Naive B cell (primary cell): ENCODE data around the gene ANKRD10. TPM values are rescaled to one million over a fixed set of nuclear protein-coding genes. Genes with fewer than 3 reads are reported as not detected.
"Not testable (repeated sequence)": the region's sequence is repeated elsewhere in the genome, so short reads cannot be mapped to it uniquely, and the experiment has no call there.

Source experiments
- ATAC-seq, 2 donors: fragments of 150-1000 bp; cut with Tn5 transposase; 2 replicates each; pipeline ENCODE4 v1.10.0; 2021; ENCODE audit warnings: low read depth in 2 of 2, mild to moderate bottlenecking in 2 of 2, moderate library complexity in 2 of 2
- DNase-seq: peaks from one replicate; pipeline ENCODE4 v3.0.0; 2022
- H3K27ac Mint-ChIP-seq, 6 donors: one replicate each; pipeline ENCODE4 v1.8.0; 2020 to 2022; ENCODE audit warnings: mild to moderate bottlenecking in 6 of 6, mixed read lengths in 6 of 6, moderate library complexity in 5 of 6, inconsistent platforms in 2 of 6
- H3K27me3 Mint-ChIP-seq, 3 donors: one replicate each; pipeline ENCODE4 v1.8.0; 2021 to 2022; ENCODE audit warnings: mixed read lengths in 3 of 3, mild to moderate bottlenecking in 1 of 3
- H3K36me3 Mint-ChIP-seq, 2 donors: one replicate each; pipeline ENCODE4 v1.8.0; 2020 to 2022; ENCODE audit warnings: mixed read lengths in 2 of 2, inconsistent platforms in 1 of 2, mild to moderate bottlenecking in 1 of 2
- H3K4me1 Mint-ChIP-seq, 3 donors: one replicate each; pipeline ENCODE4 v1.8.0; 2020 to 2022; ENCODE audit warnings: mixed read lengths in 3 of 3, inconsistent platforms in 1 of 3, mild to moderate bottlenecking in 1 of 3, moderate library complexity in 1 of 3
- H3K4me3 Mint-ChIP-seq, 8 donors: one replicate each; pipeline ENCODE4 v1.8.0; 2020 to 2022; ENCODE audit warnings: mild to moderate bottlenecking in 8 of 8, mixed read lengths in 8 of 8, moderate library complexity in 8 of 8, inconsistent platforms in 2 of 8
- H3K9me3 Mint-ChIP-seq, 7 donors: one replicate each; pipeline ENCODE4 v1.8.0; 2020 to 2022; ENCODE audit warnings: mixed read lengths in 7 of 7, mild to moderate bottlenecking in 5 of 7, inconsistent platforms in 2 of 7, moderate library complexity in 1 of 7
- polyA plus RNA-seq, 6 donors: library from polyadenylated mRNA; unstranded; fragments of 300-500 nt; fragmentation: Illumina TruSeq; gene quantifications; one replicate each; pipeline ENCODE4 v1.2.3, GENCODE V29; 2021; ENCODE audit warnings: low read depth in 6 of 6

ANKRD10 gene
- polyA plus RNA-seq, 6 donors from 2014 or later: 85.0 to 127 (median 111) TPM

GRCh38 chr13:110850840-110851239 lies 64.0 kb downstream of the ANKRD10 start:
- Mint-ChIP-seq H3K4me1 (peaks cover 0 to 3% (median 3%) of the 10 kb centered on the region in 3 donors), H3K27ac (no peak overlapping the region), H3K4me3 (no peak overlapping the region), H3K27me3 (peaks cover 20 to 35% (median 25%) of the 10 kb centered on the region in 3 donors), H3K9me3 (peaks cover 0 to 4% (median 0%) of the 10 kb centered on the region in 7 donors), H3K36me3 (peaks cover 0 to 2% of the 10 kb centered on the region in 2 donors)
- DNase-seq: no peak
- no peak for ATAC-seq

GRCh38 chr13:110850006-110850405 lies 64.9 kb downstream of the ANKRD10 start:
- H3K4me1 Mint-ChIP-seq: peaks cover 0 to 3% (median 3%) of the 10 kb centered on the region in 3 donors
- no peaks in the 10 kb centered on the region for H3K36me3 Mint-ChIP-seq
- H3K27me3 Mint-ChIP-seq: peaks cover 26 to 36% (median 28%) of the 10 kb centered on the region in 3 donors
- DNase-seq (no peak), ATAC-seq (no peak)
- peaks cover 0 to 4% (median 0%) of the 10 kb centered on the region in 7 donors for H3K9me3 Mint-ChIP-seq
- H3K4me3 Mint-ChIP-seq: no peak overlapping the region
- H3K27ac Mint-ChIP-seq: no peak overlapping the region

- peaks cover 0 to 9% of the 10 kb centered on the region in 2 donors for H3K36me3 Mint-ChIP-seq
- ATAC-seq: no peak
- peaks cover 0 to 3% (median 3%) of the 10 kb centered on the region in 3 donors for H3K4me1 Mint-ChIP-seq
- peaks cover 0 to 11% (median 4%) of the 10 kb centered on the region in 7 donors for H3K9me3 Mint-ChIP-seq
- H3K4me3 Mint-ChIP-seq: no peak overlapping the region
- H3K27ac Mint-ChIP-seq: no peak overlapping the region
- DNase-seq: no peak
- peaks cover 44 to 52% (median 52%) of the 10 kb centered on the region in 3 donors for H3K27me3 Mint-ChIP-seq
These were observed 69.3 kb downstream of the ANKRD10 start for GRCh38 chr13:110845520-110845919.

- Mint-ChIP-seq H3K27me3 (peaks cover 38 to 57% (median 52%) of the 10 kb centered on the region in 3 donors), H3K36me3 (peaks cover 0 to 9% of the 10 kb centered on the region in 2 donors), H3K9me3 (peaks cover 0 to 11% (median 3%) of the 10 kb centered on the region in 7 donors), H3K4me1 (no peaks in the 10 kb centered on the region), H3K27ac (no peak overlapping the region), H3K4me3 (no peak overlapping the region)
- ATAC-seq: no peak
- DNase-seq: no peak
These were observed 73.0 kb downstream of the ANKRD10 start for GRCh38 chr13:110841846-110842245.

GRCh38 chr13:110841406-110841805 lies 73.5 kb downstream of the ANKRD10 start:
- peaks cover 0 to 9% of the 10 kb centered on the region in 2 donors for H3K36me3 Mint-ChIP-seq
- no peak overlapping the region for H3K27ac Mint-ChIP-seq
- H3K27me3 Mint-ChIP-seq: peaks cover 38 to 58% (median 51%) of the 10 kb centered on the region in 3 donors

GRCh38 chr13:110838867-110839538 lies 75.9 kb downstream of the ANKRD10 start:
- no peak overlapping the region for H3K4me3 Mint-ChIP-seq
- H3K27me3 Mint-ChIP-seq: peaks cover 26 to 52% (median 40%) of the 10 kb centered on the region in 3 donors
- no peak for DNase-seq
- peaks cover 0 to 11% (median 3%) of the 10 kb centered on the region in 7 donors for H3K9me3 Mint-ChIP-seq
- H3K27ac Mint-ChIP-seq: no peak overlapping the region
- no peaks in the 10 kb centered on the region for H3K4me1 Mint-ChIP-seq
- no peak for ATAC-seq
- peaks cover 0 to 9% of the 10 kb centered on the region in 2 donors for H3K36me3 Mint-ChIP-seq

More at GRCh38 chr13:110841406-110841805, 73.5 kb downstream of the ANKRD10 start:
- peaks cover 0 to 11% (median 3%) of the 10 kb centered on the region in 7 donors for H3K9me3 Mint-ChIP-seq
- ATAC-seq (no peak), DNase-seq (no peak)
- no peak overlapping the region for H3K4me3 Mint-ChIP-seq
- no peaks in the 10 kb centered on the region for H3K4me1 Mint-ChIP-seq

- ATAC-seq (no peak), DNase-seq (no peak)
- Mint-ChIP-seq H3K27me3 (peaks cover 28 to 51% (median 40%) of the 10 kb centered on the region in 3 donors), H3K4me3 (no peak overlapping the region), H3K4me1 (no peaks in the 10 kb centered on the region), H3K27ac (no peak overlapping the region), H3K36me3 (peaks cover 0 to 9% of the 10 kb centered on the region in 2 donors), H3K9me3 (peaks cover 0 to 9% (median 0%) of the 10 kb centered on the region in 7 donors)
These were observed 76.8 kb downstream of the ANKRD10 start for GRCh38 chr13:110838116-110838515.

- ATAC-seq, DNase-seq, H3K4me1 Mint-ChIP-seq, H3K9me3 Mint-ChIP-seq, H3K4me3 Mint-ChIP-seq, H3K36me3 Mint-ChIP-seq: not testable (repeated sequence)
- Mint-ChIP-seq H3K27me3 (peaks cover 30 to 56% (median 42%) of the 10 kb centered on the region in 3 donors), H3K27ac (peak overlapping the region in 2 of 6 donors; percentile 85 to 88)
These were observed 77.3 kb downstream of the ANKRD10 start for GRCh38 chr13:110837397-110838061.

GRCh38 chr13:110836605-110836903 lies 78.3 kb downstream of the ANKRD10 start:
- no peaks in the 10 kb centered on the region for H3K4me1 Mint-ChIP-seq
- peaks cover 0 to 4% of the 10 kb centered on the region in 2 donors for H3K36me3 Mint-ChIP-seq
- peaks cover 28 to 61% (median 45%) of the 10 kb centered on the region in 3 donors for H3K27me3 Mint-ChIP-seq
- no peak overlapping the region for H3K4me3 Mint-ChIP-seq
- ATAC-seq (no peak), DNase-seq (no peak)
- H3K27ac Mint-ChIP-seq: no peak overlapping the region
- H3K9me3 Mint-ChIP-seq: peaks cover 0 to 4% (median 0%) of the 10 kb centered on the region in 7 donors

GRCh38 chr13:110835721-110836604 lies 78.9 kb downstream of the ANKRD10 start:
- peaks cover 24 to 62% (median 45%) of the 10 kb centered on the region in 3 donors for H3K27me3 Mint-ChIP-seq
- H3K4me1 Mint-ChIP-seq: no peaks in the 10 kb centered on the region
- ATAC-seq (no peak), DNase-seq (no peak)
- H3K4me3 Mint-ChIP-seq: no peak overlapping the region
- no peak overlapping the region for H3K27ac Mint-ChIP-seq
- H3K36me3 Mint-ChIP-seq: no peaks in the 10 kb centered on the region
- H3K9me3 Mint-ChIP-seq: no peaks in the 10 kb centered on the region

GRCh38 chr13:110834572-110834971 lies 80.3 kb downstream of the ANKRD10 start:
- Mint-ChIP-seq H3K9me3 (no peaks in the 10 kb centered on the region), H3K4me1 (no peaks in the 10 kb centered on the region), H3K27ac (no peak overlapping the region), H3K27me3 (peaks cover 16 to 71% (median 56%) of the 10 kb centered on the region in 3 donors), H3K4me3 (no peak overlapping the region), H3K36me3 (no peaks in the 10 kb centered on the region)
- ATAC-seq: no peak
- no peak for DNase-seq

GRCh38 chr13:110832531-110832930 lies 82.3 kb downstream of the ANKRD10 start:
- no peak for DNase-seq
- no peak overlapping the region for H3K4me3 Mint-ChIP-seq
- H3K36me3 Mint-ChIP-seq: no peaks in the 10 kb centered on the region
- no peaks in the 10 kb centered on the region for H3K4me1 Mint-ChIP-seq
- H3K27ac Mint-ChIP-seq: no peak overlapping the region
- ATAC-seq: no peak
- H3K9me3 Mint-ChIP-seq: peaks cover 0 to 1% (median 0%) of the 10 kb centered on the region in 7 donors
- H3K27me3 Mint-ChIP-seq: peaks cover 28 to 73% (median 49%) of the 10 kb centered on the region in 3 donors

- no peak overlapping the region for H3K4me3 Mint-ChIP-seq
- no peak overlapping the region for H3K27ac Mint-ChIP-seq
- no peaks in the 10 kb centered on the region for H3K4me1 Mint-ChIP-seq
- DNase-seq (no peak), ATAC-seq (no peak)
- peaks cover 28 to 72% (median 49%) of the 10 kb centered on the region in 3 donors for H3K27me3 Mint-ChIP-seq
- H3K9me3 Mint-ChIP-seq: peaks cover 0 to 1% (median 0%) of the 10 kb centered on the region in 7 donors
- H3K36me3 Mint-ChIP-seq: no peaks in the 10 kb centered on the region
These were observed 82.7 kb downstream of the ANKRD10 start for GRCh38 chr13:110832205-110832479.
